LNCaP clone FGC (cell line): ENCODE data around the gene ASTN1.
A peak's percentile ranks its signal among the peaks of the same experiment; 100 is the strongest.

Source experiments
- DNase-seq: peaks from one replicate; pipeline ENCODE4 v3.0.0-alpha.2; 2011; ENCODE audit warnings: low read depth
- H3K4me3 ChIP-seq: 2 replicates; pipeline ENCODE4 v1.5.1; 2011; ENCODE audit warnings: mild to moderate bottlenecking, low read depth, low read length, control low read depth
- CTCF ChIP-seq: IDR thresholded peaks from 2 replicates; pipeline ENCODE4 v1.5.1; 2012; ENCODE audit warnings: mild to moderate bottlenecking; ENCODE audit not compliant: control insufficient read depth, insufficient read depth; ENCODE audit errors: extremely low read depth

ASTN1 gene

DNA sequence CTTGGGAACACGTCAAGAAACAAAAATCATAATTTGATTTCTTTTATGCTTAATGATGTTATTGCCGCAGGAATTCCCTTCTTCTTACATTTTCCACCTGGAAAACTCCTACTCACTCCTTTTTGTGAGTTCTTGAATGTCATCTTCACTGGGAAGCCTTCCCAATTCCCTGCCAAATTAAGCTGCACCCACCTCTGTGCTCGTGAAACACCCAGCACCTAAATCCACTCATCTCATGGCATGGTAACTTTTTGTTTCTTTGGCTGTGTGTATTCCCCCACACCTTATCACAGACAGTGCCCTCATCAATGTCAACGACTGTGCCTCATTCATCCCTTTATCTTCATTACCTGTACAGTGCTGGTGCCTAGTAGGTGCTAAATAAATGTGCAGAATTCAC, 45.6 kb downstream of the ASTN1 start:
- no peak overlapping the region for H3K4me3 ChIP-seq
- no peak for DNase-seq
- no peak for TF ChIP-seq CTCF

DNA sequence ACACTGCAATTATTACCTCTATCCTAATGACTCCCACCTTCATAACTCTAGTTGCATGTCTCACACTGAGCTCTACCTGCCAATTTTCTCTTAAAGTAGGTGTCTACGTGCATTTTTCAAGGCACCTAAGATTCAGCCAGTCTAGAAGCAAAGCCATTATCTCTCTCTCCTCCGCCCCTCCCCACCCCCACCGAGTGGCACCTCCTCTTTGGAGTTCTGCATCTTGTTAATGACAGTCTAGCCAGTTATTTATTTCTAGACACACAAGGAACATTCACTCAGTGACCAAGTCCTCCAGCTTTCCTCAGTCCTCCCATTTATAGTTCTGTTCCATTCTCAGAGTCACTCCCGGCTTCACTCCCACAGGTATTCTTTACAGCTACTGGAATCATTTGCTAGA, 47.6 kb downstream of the ASTN1 start:
- TF ChIP-seq CTCF: no peak
- H3K4me3 ChIP-seq: no peak overlapping the region
- DNase-seq: no peak

DNA sequence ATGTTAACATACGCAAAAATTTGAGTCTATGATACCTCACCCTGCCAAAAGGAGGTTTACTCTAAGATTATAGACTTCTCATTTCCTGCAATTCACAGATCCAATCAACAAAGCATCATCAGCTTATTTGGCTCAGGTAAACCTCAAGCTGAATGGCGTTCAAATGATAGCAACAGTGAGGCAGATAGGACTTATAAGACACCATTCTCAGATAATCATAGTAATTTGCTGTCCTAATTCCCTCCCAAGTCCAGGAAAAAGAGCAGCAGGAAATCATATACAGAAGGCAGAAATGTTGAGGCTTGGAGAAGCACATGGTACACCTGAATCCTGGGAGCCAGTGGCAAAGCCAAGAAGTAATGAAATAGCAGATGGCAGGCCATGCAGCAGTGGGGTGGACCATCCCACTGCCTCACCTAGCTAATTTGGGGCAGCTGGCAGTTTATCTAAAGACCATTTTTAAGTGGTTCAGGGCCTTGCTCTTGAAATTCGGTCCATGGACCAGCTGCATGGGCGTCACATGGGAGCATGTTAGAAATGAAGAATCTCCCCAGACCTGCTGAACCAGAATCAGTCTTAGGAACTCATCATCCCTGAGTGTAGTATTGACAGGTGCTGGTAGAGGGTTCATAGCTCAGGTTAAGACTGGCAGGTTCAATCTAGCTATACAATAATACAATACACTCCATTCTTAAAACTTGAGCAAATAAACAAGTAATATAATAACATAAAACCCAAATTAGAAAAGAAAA, 57.7 kb downstream of the ASTN1 start:
- no peak overlapping the region for H3K4me3 ChIP-seq
- TF ChIP-seq CTCF: no peak
- DNase-seq: peak; percentile 0

GRCh38 chr1:177106196-177106595, 58.3 kb downstream of the ASTN1 start:
- no peak for TF ChIP-seq CTCF
- DNase-seq: no peak
- H3K4me3 ChIP-seq: no peak overlapping the region

DNA sequence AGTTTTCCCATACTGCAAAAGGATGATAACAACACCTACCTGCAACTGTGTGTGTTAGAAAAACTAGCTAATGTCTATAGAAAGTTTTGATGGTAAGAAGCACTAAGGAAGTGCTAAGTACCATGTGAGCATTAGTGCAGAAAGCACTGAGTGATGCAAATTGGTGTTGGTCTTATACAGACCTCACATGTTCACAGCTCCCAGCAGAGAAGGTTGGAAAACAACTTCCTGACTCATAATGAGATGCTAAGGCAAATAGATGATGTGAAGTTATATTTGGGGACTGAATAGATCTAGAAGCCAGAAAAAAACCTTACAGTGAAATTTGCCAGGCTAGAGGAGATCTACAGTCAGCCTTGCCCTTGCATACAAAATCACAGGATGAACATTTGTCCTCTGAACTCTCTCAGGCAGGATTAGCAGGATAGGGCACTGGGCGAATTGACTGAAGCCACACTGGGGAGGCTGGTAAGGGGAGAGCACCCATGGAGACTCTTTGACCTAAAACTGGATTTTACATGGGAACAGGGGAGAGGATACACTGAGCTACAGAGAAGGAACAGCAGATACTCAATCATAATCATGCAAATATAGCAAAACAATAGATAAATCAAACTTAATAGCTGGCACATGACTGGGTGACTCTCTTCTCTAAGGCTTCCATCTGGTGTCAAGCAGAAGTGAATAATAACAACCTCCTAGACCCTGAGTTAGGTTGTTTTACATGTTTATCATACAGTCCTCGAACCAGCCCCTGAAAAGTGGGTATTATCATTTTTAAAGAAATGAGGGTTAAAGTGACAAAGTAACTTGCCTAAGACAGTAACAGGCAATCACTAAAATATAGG, 61.3 kb downstream of the ASTN1 start:
- TF ChIP-seq CTCF: no peak
- DNase-seq: no peak

GRCh38 chr1:177092001-177092400, 72.5 kb downstream of the ASTN1 start:
- TF ChIP-seq CTCF: no peak
- H3K4me3 ChIP-seq: no peak overlapping the region
- no peak for DNase-seq

More for the DNA sequence above, 61.3 kb downstream of the ASTN1 start:
- H3K4me3 ChIP-seq: no peak overlapping the region

GRCh38 chr1:177091040-177091439, 73.5 kb downstream of the ASTN1 start:
- DNase-seq: no peak
- no peak for TF ChIP-seq CTCF

More at GRCh38 chr1:177091040-177091439, 73.5 kb downstream of the ASTN1 start:
- no peak overlapping the region for H3K4me3 ChIP-seq
